ENCODE results near the gene MRNIP.

DNA sequence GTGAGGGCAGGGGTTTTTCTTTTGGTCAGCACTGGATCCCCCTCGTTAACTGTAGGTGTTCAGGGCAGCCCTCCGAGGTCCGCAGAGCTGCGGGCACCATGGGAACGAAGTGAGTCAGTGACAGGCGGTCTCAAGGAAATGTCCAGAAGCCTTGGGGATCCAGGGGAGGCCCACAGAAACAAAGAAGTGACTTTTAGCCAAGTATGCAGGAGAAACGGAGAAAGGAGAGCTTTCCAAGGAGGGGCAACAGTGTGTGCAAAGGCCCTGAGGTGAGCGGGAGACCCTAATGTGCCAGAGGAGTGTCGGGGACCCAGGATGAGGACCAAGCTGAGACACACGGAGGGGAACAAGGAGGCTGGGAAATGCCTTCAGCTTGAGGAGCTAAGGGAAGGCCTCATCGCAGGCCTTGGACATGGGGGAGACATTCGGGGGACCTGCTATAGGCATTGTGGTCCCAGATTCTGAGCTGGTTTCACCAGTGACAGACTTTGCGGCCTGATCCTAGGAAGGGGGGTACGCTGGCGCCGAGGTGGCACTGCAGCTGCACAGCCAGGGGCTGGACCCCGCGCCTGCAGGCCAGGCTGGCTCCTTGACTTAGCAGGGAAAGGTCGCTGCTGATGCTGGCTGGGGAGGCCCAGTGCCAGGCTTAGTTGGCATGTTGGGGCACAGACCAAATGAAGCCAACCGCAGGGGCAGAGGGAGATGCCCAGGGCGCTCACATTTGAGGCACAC lies 61.6 kb downstream of the MRNIP start:
- TF ChIP-seq CTCF (conservative IDR thresholded peaks at IDR 0.05; ENCODE audit: low read depth, low read length) (no peak), EZH2 (IDR thresholded peaks at IDR 0.05; ENCODE audit: low read length, unreplicated experiment) (no peak), EZH2phosphoT487 (IDR thresholded peaks at IDR 0.05; ENCODE audit: borderline replicate concordance, low read length) (no peak)
